Fibroblast of lung (primary cell): ENCODE results near the gene CCSER2. TPM values are rescaled to one million over a fixed set of nuclear protein-coding genes. Genes with fewer than 3 reads are reported as not detected.

Source experiments
- DNase-seq, 2 donors: peaks; one replicate each; pipeline versions ENCODE4 v3.0.0 to v3.0.0-alpha.2; 2010; ENCODE audit warnings: low read depth in 2 of 2
- H2AFZ ChIP-seq: 2 replicates; pipeline ENCODE4 v1.5.1; 2012; ENCODE audit warnings: low read length, control low read depth, inconsistent platforms
- H3K27ac ChIP-seq: 2 replicates; pipeline ENCODE4 v1.5.1; 2011; ENCODE audit warnings: low read length, control low read depth; ENCODE audit not compliant: insufficient read depth
- H3K27me3 ChIP-seq: 2 replicates; pipeline ENCODE4 v1.5.1; 2011; ENCODE audit warnings: mild to moderate bottlenecking, low read length; ENCODE audit not compliant: control insufficient read depth, insufficient read depth
- H3K36me3 ChIP-seq: 2 replicates; pipeline ENCODE4 v1.5.1; 2011; ENCODE audit warnings: low read length; ENCODE audit not compliant: control insufficient read depth, insufficient read depth
- H3K4me1 ChIP-seq: 2 replicates; pipeline ENCODE4 v1.5.1; 2011; ENCODE audit warnings: low read length; ENCODE audit not compliant: control insufficient read depth, insufficient read depth; ENCODE audit errors: extremely low read depth
- H3K4me2 ChIP-seq: 2 replicates; pipeline ENCODE4 v1.5.1; 2011; ENCODE audit warnings: low read length, control low read depth; ENCODE audit not compliant: insufficient read depth; ENCODE audit errors: extremely low read depth
- H3K4me3 ChIP-seq, 4 experiments: fragments of 200-600 bp in 1 of 4; sonication (generic) in 1 of 4; replicated peaks in 1 of 4; 2 replicates each; pipeline ENCODE4 v1.5.1; 2011 to 2016; ENCODE audit warnings: low read length in 4 of 4, low read depth in 3 of 4, mild to moderate bottlenecking in 3 of 4, control low read depth in 2 of 4, inconsistent platforms in 1 of 4, mixed read lengths in 1 of 4; ENCODE audit not compliant: insufficient read depth in 1 of 4; ENCODE audit errors: control extremely low read depth in 1 of 4
- H3K79me2 ChIP-seq: 2 replicates; pipeline ENCODE4 v1.5.1; 2012; ENCODE audit warnings: mild to moderate bottlenecking, low read length, inconsistent platforms; ENCODE audit not compliant: control insufficient read depth, insufficient read depth
- H3K9ac ChIP-seq: 2 replicates; pipeline ENCODE4 v1.5.1; 2011; ENCODE audit warnings: mild to moderate bottlenecking, low read length, control low read depth; ENCODE audit not compliant: insufficient read depth
- H3K9me3 ChIP-seq: 2 replicates; pipeline ENCODE4 v1.5.1; 2012; ENCODE audit warnings: low read depth, low read length; ENCODE audit not compliant: control insufficient read depth, insufficient read depth
- H4K20me1 ChIP-seq: 2 replicates; pipeline ENCODE4 v1.5.1; 2011; ENCODE audit warnings: low read length; ENCODE audit not compliant: control insufficient read depth, insufficient read depth; ENCODE audit errors: extremely low read depth
- EZH2 ChIP-seq: IDR thresholded peaks from 2 replicates; pipeline ENCODE4 v1.5.1; 2012; ENCODE audit warnings: low read length, control low read depth, mild to moderate bottlenecking; ENCODE audit errors: missing control alignments
- polyA plus RNA-seq, 2 donors: library from polyadenylated mRNA; depleted of rRNA in 1 of 2; stranded (reverse) in 1 of 2; unstranded in 1 of 2; fragments of >200 nt; gene quantifications; 2 replicates each; pipeline ENCODE4 v1.2.1, GENCODE V29; 2011 to 2012; ENCODE audit warnings: missing spikeins in 1 of 2
- total RNA-seq: library from RNA; depleted of rRNA; stranded (reverse); fragments of >200 nt; gene quantifications from 2 replicates; pipeline ENCODE4 v1.2.1, GENCODE V29; 2014
- TF ChIP-seq, protein P1 (sequence below), 2 donors: IDR thresholded peaks in 1 of 2; conservative IDR thresholded peaks in 1 of 2; 1 replicate in 1 of 2; 2 replicates in 1 of 2; pipeline ENCODE4 v1.5.1; 2011 to 2012; ENCODE audit warnings: low read length in 2 of 2, control low read depth in 1 of 2, inconsistent platforms in 1 of 2, low read depth in 1 of 2, mild to moderate bottlenecking in 1 of 2

The CCSER2 gene
- total and polyA plus RNA-seq, 2 donors (not counting 1 experiment from before 2014, with no cell fraction given), result 28.2 to 65.4 TPM

DNA sequence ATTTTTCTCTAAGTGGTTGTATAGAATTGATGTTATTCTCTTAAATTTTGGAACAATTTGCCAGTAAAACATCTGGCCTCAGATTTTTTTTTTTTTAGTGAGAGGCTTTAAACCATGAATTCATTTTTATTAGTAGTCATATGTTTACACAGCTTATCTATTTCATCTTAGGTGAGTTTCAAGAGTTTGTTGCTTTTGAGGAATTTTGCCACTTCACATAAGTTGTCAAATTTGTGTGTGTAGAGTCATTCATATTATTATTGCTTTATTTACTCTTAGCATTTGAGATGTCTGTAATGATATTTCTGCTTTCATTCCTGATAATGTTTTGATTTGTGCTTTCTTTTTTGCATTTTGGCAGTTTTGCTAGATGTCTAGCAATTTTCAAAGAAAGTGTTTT is 132.1 kb downstream of the CCSER2 start:
- no peaks in the 10 kb centered on the region for H4K20me1 ChIP-seq
- H3K4me2 ChIP-seq, result no peak overlapping the region
- H2AFZ ChIP-seq, result no peak overlapping the region
- H3K9me3 ChIP-seq, result no peaks in the 10 kb centered on the region
- no peaks in the 10 kb centered on the region for H3K4me1 ChIP-seq
- peaks cover 2% of the 10 kb centered on the region for H3K36me3 ChIP-seq
- H3K4me3 ChIP-seq, result no peak overlapping the region
- no peaks in the 10 kb centered on the region for H3K27me3 ChIP-seq
- no peak overlapping the region for H3K27ac ChIP-seq
- H3K9ac ChIP-seq, result no peak overlapping the region
- no peak for DNase-seq
- H3K79me2 ChIP-seq, result no peaks in the 10 kb centered on the region
- TF ChIP-seq EZH2, result no peak
- TF ChIP-seq, protein P1, sequence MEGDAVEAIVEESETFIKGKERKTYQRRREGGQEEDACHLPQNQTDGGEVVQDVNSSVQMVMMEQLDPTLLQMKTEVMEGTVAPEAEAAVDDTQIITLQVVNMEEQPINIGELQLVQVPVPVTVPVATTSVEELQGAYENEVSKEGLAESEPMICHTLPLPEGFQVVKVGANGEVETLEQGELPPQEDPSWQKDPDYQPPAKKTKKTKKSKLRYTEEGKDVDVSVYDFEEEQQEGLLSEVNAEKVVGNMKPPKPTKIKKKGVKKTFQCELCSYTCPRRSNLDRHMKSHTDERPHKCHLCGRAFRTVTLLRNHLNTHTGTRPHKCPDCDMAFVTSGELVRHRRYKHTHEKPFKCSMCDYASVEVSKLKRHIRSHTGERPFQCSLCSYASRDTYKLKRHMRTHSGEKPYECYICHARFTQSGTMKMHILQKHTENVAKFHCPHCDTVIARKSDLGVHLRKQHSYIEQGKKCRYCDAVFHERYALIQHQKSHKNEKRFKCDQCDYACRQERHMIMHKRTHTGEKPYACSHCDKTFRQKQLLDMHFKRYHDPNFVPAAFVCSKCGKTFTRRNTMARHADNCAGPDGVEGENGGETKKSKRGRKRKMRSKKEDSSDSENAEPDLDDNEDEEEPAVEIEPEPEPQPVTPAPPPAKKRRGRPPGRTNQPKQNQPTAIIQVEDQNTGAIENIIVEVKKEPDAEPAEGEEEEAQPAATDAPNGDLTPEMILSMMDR (conservative IDR thresholded peaks at IDR 0.05 in 1 of 2, IDR thresholded peaks at IDR 0.05 in 1 of 2; ENCODE audit: low read depth in 1 of 2, low read length in 2 of 2), result no peak

DNA sequence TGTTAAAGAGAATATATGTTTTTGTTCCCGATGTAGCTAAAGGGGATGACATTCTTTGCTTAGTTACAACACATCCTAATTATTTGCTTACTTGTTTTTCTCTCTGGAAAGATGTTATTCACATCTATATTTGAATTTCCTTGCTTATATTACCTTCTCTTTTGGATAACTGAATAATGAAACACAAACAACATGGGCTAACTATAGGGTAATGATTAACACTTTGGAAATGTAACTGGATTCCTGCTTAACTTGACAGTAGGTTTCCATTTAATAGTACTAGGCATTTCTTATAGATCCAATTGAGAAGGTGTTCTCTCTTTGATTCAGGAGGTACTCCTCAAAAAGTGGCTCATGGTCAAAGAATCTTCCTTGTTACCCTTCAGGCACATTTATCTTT is 141.1 kb downstream of the CCSER2 start:
- no peaks in the 10 kb centered on the region for H3K4me1 ChIP-seq
- no peaks in the 10 kb centered on the region for H3K79me2 ChIP-seq
- H3K4me3 ChIP-seq, result no peak overlapping the region
- H3K27ac ChIP-seq, result no peak overlapping the region
- TF ChIP-seq, protein P1 (conservative IDR thresholded peaks at IDR 0.05 in 1 of 2, IDR thresholded peaks at IDR 0.05 in 1 of 2; ENCODE audit: low read depth in 1 of 2, low read length in 2 of 2), result no peak
- TF ChIP-seq EZH2, result no peak
- H2AFZ ChIP-seq, result no peak overlapping the region
- no peaks in the 10 kb centered on the region for H3K9me3 ChIP-seq
- no peak overlapping the region for H3K4me2 ChIP-seq
- H3K9ac ChIP-seq, result no peak overlapping the region
- H3K27me3 ChIP-seq, result no peaks in the 10 kb centered on the region
- DNase-seq, result peak in 1 of 2 donors; percentile 30
- H3K36me3 ChIP-seq, result peaks cover 2% of the 10 kb centered on the region
- H4K20me1 ChIP-seq, result no peaks in the 10 kb centered on the region

DNA sequence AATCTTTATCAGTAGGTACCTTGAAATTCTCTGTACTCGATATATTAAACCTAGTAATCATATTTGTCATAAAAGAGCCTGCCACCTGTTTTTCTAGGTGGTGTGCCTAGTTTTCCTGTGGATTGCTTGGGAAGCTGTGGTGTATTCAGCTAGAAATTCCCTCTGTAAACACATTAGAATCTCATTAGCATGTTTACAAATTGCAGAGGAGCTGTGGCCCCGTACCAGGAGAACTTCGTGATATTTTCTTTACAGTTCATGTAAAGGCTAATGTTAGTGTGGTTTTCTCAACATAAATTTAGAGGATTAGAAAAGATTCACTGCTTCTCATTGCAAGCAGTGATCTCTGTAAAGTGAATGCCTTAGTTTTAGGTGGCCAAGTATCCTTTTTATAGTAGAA is 144.7 kb downstream of the CCSER2 start:
- Histone ChIP-seq H3K79me2 (no peaks in the 10 kb centered on the region), H3K36me3 (no peaks in the 10 kb centered on the region), H3K4me2 (no peak overlapping the region), H3K27me3 (no peaks in the 10 kb centered on the region), H3K4me3 (no peak overlapping the region), H2AFZ (no peak overlapping the region), H3K9ac (no peak overlapping the region), H3K9me3 (no peaks in the 10 kb centered on the region), H4K20me1 (no peaks in the 10 kb centered on the region), H3K4me1 (no peaks in the 10 kb centered on the region), H3K27ac (no peak overlapping the region)
- no peak for DNase-seq
- no peak for TF ChIP-seq EZH2
- TF ChIP-seq, protein P1 (conservative IDR thresholded peaks at IDR 0.05 in 1 of 2, IDR thresholded peaks at IDR 0.05 in 1 of 2; ENCODE audit: low read depth in 1 of 2, low read length in 2 of 2), result no peak
